Measurements from ENCODE around the gene EML1.

- TF ChIP-seq CTCF (conservative IDR thresholded peaks at IDR 0.05; ENCODE audit: low read depth, low read length) (no peak), EZH2phosphoT487 (IDR thresholded peaks at IDR 0.05; ENCODE audit: borderline replicate concordance, low read length) (no peak)
These were observed 47.1 kb downstream of the EML1 start for GRCh38 chr14:99840265-99840664.

All from PC-3 (cell line).